NAMALWA (cell line): ENCODE measurements around the gene GPR180.
"Not testable (repeated sequence)": the region's sequence is repeated elsewhere in the genome, so short reads cannot be mapped to it uniquely, and the experiment has no call there.

Source experiments
- DNase-seq: peaks from one replicate; pipeline ENCODE4 v3.0.0-alpha.2; 2015; ENCODE audit warnings: low spot score

The GPR180 gene

DNA sequence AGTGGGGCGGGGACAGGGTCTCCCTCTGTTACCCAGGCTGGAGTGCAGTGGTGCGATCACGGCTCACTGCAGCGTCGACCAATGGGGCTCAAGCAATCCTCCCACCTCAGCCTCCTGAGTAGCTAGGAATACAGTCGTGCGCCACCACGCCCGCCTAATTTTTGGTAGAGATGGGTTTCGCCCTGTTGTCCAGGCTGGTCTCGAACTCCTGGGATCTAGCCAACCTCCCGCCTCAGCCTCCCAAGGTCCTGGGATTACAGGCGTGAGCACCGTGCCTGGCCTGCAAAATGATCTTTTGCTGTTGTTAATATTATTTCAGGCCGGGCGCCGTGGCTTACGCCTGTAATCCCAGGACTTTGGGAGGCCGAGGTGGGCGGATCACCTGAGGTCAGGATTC, 5.1 kb upstream of the GPR180 start:
- DNase-seq, result no peak

DNA sequence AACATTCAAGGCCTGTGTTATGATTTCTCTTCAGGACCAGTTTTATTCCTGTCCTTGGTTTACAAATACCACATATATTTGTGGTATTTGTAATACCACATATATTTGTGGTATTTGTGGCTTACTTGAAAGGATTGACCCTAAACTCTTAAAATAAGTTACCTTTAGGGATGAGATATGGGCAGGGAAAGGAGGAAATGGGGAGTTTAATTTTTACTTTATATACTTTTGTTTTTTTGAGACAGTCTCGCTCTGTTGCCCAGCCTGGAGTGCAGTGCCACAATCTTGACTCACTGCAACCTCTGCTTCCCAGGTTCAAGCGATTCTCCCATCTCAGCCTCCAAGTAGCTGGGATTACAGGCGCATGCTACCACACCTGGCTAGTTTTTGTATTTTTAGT, 3.4 kb upstream of the GPR180 start:
- DNase-seq, result no peak

DNA sequence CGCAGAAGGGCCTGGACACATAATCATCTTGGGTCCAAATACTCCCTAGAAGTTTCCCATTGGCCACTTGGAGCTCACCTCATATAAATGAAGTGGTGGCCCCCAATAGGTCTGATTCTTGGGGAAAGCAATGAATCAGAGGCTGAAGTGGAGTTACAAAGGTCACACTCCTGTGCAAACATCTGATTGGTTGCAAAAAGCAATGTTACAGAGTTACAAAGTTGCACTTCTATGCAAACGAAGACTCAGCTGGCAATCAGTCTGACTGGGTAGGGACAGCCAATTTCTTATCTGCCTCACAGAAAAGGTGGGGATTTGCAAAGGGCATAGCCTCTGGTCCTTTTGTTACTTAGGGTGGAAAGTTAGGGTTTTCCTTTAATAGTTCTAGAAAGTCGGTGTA, 1.8 kb upstream of the GPR180 start:
- DNase-seq, result no peak

DNA sequence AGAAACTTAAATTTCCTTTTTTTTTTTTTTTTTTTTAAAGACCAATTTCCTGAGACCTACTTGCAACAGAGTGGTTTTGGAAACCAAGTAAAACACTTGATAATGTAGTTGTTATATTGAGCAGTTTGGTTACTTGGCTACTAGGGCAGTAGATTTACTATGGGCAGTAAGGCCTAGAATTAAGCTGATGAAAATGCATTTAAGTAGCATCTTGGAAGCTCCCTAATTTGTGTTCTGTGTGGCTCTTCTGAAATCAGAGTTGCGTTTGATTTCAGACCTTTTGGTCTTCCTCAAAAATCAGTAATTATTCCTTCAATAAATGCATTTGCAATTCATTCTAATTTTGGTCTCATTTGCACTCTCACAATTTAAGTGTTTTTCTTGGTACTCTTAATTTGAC, 810 bp downstream of the GPR180 start:
- DNase-seq, result peak; percentile 46

DNA sequence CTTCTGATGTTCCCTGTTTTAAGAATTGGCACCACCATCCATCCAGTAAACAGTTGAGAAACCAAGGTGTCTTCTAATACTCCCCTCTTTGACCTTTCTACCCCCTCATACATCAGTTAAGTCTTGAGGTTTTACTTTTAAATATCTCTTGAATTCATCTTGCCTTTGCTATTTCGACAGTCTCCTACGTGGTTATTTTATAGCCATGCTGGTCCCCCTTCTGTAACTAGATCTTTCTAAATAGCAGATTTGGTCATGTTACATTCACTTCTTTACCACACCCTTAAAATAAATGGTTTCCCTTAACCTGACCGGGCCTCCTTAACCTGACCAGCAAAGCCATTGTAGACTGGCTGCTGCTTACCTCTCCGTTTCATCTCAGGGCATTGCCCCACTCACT, 5.4 kb downstream of the GPR180 start:
- no peak for DNase-seq

DNA sequence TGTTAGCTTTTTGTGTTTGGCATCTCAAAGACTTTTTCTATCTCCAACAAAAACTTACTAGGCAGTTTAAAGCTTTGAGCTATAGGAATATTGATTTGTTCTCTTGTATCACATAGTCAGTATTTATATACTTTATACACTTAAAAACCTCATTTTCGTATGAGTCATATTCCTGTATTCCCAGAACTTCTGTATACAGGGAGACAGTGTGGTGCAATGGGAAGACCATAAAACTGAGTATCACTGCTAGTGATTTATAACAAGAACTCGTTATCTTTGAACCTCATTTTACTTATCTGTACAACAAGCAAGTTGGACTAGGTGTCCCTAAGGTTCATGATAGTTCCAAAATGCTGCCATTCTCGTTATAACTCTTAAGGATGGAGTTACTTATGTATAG, 6.3 kb downstream of the GPR180 start:
- no peak for DNase-seq

DNA sequence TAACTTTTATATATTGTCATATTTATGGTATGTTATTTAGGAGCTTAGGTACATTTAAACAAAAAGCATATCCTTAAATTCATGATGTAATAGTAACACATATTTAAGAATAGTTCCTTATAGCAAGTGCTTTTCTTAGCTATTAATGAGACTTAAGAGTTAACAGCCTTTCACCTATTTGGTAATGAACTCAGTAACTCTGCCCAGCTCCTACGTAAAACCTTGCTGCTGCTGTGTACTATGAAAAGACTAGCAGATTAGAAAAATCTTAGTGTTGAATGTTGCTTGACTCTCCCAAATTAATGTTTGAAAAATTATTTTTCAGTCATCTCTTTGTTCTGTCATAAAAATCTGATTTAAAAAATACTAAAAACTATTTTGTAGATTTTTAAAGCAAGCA, 6.9 kb downstream of the GPR180 start:
- no peak for DNase-seq

DNA sequence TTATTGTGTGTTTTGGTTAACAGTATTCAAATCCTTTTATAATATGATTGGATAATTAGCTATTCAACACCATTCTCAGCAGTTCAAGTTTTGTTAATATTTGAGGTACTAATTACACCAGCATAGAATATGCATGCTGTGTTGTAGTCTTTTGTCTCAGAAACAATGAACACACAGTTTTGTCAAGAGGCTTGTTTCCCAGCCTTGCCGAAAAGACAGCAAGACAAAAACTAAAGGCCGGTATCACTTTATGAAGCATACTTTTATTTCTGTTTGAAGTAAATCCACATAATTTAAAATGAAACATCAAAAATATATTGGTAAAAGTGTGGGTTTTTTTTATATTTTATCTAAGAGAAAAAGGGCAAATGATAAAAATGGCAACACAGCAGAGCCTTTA, 7.5 kb downstream of the GPR180 start:
- DNase-seq, result no peak

DNA sequence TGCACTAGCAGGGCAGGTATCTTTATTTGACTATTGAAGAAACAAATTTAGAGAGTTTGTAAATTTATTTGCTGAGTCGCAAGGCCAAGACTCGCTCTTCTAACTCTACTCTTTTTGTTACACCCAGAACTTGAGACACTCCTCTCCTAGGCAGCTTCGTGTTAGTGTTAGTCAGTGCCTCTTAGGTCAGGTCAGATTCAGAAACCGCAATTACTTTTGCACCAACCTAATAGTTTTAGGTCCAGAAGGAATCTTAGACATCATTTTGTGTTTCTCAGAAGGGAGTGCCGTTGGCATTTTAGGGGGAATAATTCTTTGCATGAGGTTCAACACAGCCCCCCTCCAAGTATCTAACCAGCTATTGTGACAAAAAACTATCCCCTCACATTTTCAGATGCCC, 8.8 kb downstream of the GPR180 start:
- DNase-seq, result no peak

DNA sequence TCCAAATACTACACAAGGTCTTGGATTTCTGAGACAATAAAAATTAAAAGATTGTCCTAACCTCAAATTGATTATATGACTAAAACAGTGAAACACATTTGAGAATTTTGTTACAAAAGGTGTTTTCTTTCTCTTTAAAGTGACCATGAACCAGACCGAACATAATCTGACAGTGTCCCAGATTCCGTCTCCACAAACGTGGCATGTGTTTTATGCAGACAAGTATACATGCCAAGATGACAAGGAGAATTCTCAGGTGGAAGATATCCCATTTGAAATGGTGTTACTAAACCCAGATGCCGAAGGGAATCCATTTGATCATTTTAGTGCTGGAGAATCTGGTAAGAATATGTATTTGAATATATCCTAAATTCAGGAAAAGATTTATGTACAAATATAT, 10.4 kb downstream of the GPR180 start:
- DNase-seq, result no peak

DNA sequence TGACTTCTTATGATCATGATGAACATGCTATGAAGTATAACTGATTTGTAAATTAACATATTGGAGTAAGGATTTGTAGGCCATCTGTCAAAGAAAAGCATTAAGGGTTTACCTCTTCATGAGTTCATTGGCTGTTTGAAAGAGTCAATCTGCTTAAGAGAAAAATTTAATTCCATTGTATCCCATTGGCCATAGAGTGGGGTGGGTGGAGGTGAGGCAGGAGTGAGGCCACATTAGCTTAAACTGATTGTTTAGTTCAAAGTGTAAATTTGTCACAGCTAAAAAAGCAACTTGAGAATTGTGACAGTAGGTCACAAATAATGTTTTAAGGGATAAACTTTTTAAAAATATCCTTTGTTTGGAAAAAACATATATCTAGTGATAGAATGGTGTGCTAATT, 11.4 kb downstream of the GPR180 start:
- no peak for DNase-seq

DNA sequence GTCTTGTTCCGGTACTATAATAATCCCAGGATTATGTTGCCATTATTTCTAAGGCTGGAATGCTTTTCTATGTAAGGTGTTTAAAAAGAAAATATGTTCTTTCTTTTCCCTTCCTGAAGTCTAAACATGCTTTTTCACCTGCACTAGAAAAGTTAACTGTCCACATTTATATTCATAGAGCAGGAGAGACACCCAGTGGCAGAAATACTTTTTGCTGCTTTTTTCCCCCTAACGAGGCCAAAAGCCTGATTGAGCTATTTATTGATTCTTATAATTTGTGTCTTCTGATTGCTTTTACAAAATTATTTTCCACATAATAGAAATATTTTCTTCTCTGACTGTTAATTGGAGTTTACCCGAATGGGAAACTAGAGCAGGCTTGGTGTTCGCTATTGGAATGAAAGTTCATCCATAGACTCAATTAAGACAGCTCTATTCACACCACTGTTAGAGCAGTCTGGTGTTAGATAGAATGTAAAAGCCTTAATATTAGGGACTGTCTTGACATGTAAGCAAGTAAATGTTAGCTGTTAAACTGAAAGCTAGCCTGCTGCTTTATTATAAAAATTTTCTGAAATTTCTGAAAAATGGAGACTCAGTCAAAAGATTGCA, 15.8 kb downstream of the GPR180 start:
- peak; percentile 77 for DNase-seq

DNA sequence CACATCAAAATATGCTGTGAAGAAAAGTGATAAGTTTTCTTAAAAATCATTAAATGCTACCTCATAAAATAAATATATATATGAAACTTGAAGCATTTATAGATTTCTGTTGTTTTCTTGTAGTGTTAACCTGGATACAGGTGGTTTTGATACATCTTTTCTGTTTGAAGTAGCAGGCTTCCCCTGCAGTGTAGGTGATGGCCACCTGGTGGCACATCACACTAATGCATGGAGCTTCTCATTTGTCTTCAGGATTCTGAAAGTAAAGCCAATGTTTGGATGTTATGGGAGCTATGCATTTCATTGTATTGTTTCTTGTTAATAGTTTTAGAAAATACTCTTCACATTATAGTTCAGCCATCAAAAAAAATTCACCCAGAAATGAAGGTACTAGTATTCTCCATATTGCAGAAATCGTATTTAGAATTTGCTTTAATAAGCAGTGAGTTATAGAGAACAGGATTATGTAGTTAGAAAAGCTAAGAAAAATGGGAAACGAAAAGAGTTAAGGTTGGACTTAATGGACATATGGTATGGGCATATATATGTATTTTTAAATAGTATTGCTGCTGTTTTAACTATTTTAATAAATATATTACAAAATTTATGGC, 18.7 kb downstream of the GPR180 start:
- DNase-seq, result peak; percentile 69

DNA sequence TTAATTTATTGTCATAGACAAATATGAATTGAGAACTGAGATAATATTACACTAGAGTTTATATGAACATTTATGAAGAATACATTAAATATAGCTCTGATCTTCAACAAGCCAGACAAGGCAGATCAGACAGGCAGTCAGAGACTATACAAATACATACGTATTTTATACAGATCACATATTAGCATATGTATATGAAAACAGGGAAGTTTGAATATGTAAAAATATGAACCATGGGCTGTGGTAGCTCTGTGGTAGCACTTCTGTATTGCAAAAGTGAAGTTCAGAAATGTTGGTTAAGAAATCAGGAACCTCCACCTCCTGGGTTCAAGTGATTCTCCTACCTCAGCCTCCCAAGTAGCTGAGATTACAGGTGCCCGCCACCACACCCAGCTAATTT, 20.7 kb downstream of the GPR180 start:
- no peak for DNase-seq

DNA sequence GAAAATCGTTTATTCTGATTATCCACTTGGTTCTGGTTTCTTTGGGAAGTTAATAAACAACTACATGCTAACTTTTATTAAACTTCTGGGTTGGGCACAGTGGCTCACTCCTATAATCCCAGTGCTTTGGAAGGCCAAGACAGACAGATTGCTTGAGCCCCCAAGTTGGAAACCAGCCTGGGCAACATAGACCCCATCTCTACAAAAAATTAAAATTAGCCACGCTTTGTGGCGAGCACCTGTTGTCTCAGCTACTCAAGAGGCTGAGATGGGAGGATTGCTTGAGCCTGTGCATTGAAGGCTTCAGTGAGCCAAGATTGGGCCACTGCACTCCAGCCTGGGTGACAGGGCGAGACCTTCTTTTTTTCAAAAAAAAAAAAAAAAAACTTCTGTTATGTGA, 21.7 kb downstream of the GPR180 start:
- DNase-seq, result no peak

DNA sequence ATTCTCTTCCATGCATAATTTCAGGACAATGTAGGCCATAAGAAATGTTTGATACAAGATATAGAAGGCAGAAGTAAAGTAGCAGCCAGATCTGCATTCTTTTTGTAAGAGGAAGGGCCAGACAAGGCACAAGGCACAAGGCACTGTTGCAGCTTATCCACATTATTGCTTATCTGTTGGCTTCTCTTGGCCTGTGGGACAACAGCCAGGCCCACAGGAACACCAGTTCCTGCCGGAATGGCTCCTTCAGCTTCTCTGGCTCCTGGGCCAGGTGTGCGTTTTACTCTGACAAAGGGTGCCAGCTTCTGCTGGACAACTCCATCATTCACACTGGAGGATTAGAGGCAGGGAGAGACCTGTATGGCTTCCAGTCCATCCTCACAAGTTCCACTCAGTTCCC, 29.2 kb downstream of the GPR180 start:
- no peak for DNase-seq

DNA sequence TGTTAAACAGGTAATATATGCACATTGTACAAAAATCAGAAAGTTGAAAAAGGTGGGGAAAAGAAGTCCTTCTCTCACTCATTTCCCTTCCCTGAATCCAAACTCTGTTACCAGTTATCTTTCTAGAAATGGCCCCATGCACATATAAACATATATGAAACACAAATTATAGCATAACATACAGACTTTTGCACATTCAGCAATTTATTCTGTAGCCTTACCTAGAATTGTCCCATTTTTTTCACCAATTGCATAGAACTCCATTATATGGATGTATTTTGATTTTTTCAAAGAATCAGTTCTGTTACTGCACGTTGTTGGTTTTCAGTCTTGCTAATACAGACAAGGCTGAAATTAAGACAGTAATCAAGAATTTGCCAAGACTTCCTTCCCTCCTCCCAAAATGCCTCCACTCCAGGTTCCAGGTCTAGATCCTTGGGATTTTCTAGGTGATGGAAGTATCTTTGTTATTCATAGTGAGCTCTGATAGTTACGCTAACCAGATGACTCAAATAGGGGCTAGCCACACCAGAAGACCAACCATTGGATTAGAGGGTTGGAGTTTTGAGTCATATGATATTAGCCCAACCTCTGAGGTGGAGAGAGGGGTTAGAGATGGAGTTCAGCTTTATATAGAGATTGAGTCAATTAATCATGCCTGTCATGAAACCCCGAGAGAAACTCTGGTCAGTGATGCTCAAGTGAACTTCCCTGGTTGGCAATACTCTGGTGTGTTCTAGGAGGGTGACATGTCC, 30.7 kb downstream of the GPR180 start:
- DNase-seq, result no peak

DNA sequence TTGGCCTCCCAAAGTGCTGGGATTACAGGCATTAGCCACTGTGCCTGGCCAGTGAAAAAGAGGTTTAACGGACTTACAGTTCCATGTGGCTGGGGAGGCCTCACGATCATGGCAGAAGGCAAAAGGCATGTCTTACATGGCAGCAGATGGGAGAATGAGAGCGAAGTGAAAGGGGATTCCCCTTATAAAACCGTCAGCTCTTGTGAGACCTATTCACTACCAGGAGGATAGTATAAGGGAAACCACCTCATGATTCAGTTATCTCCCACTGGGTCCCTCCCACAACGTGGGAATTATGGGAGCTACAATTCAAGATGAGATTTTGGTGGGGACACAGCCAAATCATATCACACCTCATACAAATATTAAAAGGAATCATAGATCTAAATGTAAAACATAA, 34.4 kb downstream of the GPR180 start:
- not testable (repeated sequence) for DNase-seq

DNA sequence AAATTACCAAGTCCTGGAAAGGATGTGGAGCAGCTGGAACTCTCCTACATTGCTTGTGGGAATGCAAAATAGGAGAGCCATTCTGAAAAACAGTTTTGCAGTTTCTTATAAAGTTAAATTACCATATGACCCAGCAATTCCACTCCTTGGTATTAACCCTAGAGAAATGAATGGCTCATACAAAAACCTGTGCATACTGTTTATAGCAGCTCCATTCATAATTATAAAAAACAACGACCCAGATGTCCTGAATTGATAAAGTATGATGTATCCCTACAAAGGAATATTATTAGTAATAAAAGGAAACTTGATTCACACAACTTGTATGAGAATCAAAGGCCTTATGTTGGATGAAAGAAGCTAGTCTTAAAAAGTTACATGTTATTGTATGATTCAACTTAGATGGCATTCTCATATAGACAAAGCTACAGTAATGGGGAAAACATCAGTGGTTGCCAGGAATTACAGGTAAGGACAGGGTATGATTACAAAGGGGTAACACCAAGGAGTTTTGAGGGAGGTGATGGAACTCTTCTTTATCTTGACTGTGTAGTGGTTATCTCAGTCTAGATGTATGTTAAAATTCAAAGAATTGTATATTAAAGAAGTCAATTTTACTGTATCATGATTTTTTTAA, 35.4 kb downstream of the GPR180 start:
- DNase-seq, result no peak

DNA sequence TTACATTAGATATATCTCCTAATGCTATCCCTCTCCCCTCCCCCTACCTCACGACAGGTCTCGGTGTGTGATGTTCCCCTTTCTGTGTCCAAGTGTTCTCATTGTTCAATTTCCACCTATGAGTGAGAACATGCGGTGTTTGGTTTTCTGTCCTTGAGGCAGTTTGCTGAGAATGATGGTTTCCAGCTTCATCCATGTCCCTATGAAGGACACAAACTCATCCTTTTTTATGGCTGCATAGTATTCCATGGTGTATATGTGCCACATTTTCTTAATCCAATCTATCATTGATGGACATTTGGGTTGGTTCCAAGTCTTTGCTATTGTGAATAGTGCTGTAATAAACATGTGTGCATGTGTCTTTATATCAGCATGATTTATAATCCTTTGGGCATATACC, 36.0 kb downstream of the GPR180 start:
- not testable (repeated sequence) for DNase-seq

DNA sequence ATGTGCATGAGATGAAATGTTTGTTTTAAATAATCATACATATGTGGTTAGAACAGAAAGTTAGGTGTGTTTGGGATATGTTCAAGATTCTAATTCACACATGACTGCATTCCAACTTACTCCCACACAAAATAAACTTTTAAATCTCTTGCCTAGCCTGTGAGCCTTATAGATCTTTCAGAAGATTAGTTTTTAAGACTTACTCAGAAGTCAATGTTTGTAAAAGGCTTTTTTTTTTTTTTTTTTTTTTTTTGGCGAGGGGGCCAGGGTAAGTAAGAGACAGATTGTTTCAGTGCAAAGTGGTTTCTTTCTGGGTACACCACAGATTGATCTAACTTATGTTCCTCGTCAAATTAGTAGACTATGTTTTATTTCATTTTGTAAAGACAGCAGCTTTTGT, 39.1 kb downstream of the GPR180 start:
- DNase-seq, result no peak

DNA sequence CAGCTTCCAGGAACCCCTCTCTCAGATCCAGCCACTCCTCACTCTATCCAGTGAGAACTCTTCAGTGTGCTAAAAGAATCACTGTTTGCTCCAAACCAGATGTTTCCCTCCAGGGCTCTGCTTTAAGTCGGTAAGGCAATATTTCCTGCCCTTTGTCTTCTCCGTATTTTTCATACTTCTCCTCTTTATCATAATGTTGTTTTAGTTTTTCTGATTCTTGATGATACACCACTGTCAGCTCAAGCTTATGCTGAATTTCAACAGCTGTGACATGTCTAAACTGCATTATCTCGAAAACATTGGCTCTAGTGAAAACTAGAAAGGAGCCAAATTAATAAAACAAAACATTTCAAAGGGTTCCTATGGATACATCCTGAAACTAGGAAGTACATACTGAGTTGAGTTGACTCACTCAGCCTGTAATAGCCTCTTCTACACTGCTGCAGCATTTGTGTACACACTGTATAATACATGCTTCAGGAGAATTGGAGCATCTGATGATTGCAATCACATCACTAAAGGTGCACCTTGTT, 39.8 kb downstream of the GPR180 start:
- DNase-seq, result no peak

DNA sequence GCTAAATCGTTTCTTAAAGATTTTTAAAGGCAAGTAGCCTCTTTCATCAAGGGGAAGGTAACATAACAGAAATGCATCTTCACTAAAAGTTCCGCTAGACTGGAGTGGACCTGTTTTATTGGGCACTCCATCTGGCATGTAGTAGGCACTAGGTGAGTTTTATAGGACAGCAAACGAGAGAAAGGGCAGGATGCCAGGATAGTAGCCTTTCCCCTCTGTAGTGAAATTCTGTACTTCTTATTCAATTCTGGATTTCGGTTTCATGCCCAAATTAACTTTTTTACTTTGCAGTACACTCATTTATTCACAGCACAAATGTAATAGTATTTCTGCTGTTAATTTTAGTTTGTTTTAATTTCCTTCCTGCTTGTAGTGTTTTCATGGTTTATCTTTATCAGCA, 45.2 kb downstream of the GPR180 start:
- no peak for DNase-seq
